SK-N-SH (cell line): ENCODE data around the gene CHRNB1.
"Not testable (repeated sequence)": the region's sequence is repeated elsewhere in the genome, so short reads cannot be mapped to it uniquely, and the experiment has no call there.

Experiments
- EP300 ChIP-seq, 2 experiments: IDR thresholded peaks; 2 replicates each; pipeline versions ENCODE4 v1.4.0 to v1.6.1; 2012; ENCODE audit warnings: borderline replicate concordance in 1 of 2, low read depth in 1 of 2, low read length in 1 of 2
- EZH2phosphoT487 ChIP-seq: fragments of 200-600 bp; sonication (generic); IDR thresholded peaks from 2 replicates; pipeline ENCODE4 v1.6.1; 2017; ENCODE audit warnings: low read depth, mixed run types, mild to moderate bottlenecking, antibody characterized with exemption, moderate library complexity, borderline replicate concordance
- NFIC ChIP-seq: IDR thresholded peaks from 2 replicates; pipeline ENCODE4 v1.4.0; 2012; ENCODE audit warnings: borderline replicate concordance
- NRF1 ChIP-seq: IDR thresholded peaks from 2 replicates; pipeline ENCODE4 v1.6.1; 2012; ENCODE audit warnings: low read depth, mild to moderate bottlenecking, low read length
- POLR2AphosphoS5 ChIP-seq: IDR thresholded peaks from 2 replicates; pipeline ENCODE4 v1.6.1; 2012; ENCODE audit warnings: low read depth, low read length
- SIN3A ChIP-seq: IDR thresholded peaks from 2 replicates; pipeline ENCODE4 v1.6.1; 2012; ENCODE audit warnings: low read depth, mild to moderate bottlenecking, low read length, moderate library complexity, borderline replicate concordance
- TF ChIP-seq, protein P1 (sequence below): IDR thresholded peaks from 2 replicates; pipeline ENCODE4 v1.4.0; 2012; ENCODE audit warnings: low read depth, borderline replicate concordance
- TF ChIP-seq, protein P2 (sequence below): IDR thresholded peaks from 2 replicates; pipeline ENCODE4 v1.6.1; 2012; ENCODE audit warnings: mild to moderate bottlenecking, low read depth, low read length, moderate library complexity
- TF ChIP-seq, protein P3 (sequence below): fragments of 200-600 bp; sonication (generic); IDR thresholded peaks from 2 replicates; pipeline ENCODE4 v1.6.1; 2017; ENCODE audit warnings: antibody characterized with exemption, mild to moderate bottlenecking, moderate library complexity
- TF ChIP-seq, protein P4 (sequence below): IDR thresholded peaks from 2 replicates; pipeline ENCODE4 v1.4.0; 2012; ENCODE audit warnings: low read depth

DNA sequence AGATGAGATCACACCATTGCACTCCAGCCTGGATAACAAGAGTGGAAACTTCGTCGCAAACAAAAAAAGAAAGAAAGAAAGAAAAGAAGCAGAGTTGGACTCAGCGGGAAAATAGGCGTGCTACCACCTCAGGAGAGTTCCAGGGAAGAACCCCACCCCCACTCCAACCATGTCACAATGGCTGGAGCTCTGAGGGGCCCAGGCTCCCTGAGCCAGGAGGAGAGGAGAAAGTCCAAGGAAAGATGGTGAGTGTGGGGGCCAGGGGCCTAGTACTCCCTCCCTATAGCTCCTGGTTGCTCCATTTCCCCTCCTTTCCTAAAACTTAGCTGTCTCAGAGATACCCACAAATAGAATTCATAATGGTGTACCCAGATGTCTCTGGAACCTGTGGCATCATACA is 36.4 kb downstream of the CHRNB1 start, which contains the start of gene SLC35G6:
- TF ChIP-seq, protein P1, sequence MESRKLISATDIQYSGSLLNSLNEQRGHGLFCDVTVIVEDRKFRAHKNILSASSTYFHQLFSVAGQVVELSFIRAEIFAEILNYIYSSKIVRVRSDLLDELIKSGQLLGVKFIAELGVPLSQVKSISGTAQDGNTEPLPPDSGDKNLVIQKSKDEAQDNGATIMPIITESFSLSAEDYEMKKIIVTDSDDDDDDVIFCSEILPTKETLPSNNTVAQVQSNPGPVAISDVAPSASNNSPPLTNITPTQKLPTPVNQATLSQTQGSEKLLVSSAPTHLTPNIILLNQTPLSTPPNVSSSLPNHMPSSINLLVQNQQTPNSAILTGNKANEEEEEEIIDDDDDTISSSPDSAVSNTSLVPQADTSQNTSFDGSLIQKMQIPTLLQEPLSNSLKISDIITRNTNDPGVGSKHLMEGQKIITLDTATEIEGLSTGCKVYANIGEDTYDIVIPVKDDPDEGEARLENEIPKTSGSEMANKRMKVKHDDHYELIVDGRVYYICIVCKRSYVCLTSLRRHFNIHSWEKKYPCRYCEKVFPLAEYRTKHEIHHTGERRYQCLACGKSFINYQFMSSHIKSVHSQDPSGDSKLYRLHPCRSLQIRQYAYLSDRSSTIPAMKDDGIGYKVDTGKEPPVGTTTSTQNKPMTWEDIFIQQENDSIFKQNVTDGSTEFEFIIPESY = not testable (repeated sequence)
- TF ChIP-seq POLR2AphosphoS5; SIN3A; NFIC; NRF1; EP300 (IDR thresholded peaks at IDR 0.05; ENCODE audit: borderline replicate concordance in 1 of 2, low read depth in 1 of 2, low read length in 1 of 2); EZH2phosphoT487: not testable (repeated sequence)
- TF ChIP-seq, protein P2, sequence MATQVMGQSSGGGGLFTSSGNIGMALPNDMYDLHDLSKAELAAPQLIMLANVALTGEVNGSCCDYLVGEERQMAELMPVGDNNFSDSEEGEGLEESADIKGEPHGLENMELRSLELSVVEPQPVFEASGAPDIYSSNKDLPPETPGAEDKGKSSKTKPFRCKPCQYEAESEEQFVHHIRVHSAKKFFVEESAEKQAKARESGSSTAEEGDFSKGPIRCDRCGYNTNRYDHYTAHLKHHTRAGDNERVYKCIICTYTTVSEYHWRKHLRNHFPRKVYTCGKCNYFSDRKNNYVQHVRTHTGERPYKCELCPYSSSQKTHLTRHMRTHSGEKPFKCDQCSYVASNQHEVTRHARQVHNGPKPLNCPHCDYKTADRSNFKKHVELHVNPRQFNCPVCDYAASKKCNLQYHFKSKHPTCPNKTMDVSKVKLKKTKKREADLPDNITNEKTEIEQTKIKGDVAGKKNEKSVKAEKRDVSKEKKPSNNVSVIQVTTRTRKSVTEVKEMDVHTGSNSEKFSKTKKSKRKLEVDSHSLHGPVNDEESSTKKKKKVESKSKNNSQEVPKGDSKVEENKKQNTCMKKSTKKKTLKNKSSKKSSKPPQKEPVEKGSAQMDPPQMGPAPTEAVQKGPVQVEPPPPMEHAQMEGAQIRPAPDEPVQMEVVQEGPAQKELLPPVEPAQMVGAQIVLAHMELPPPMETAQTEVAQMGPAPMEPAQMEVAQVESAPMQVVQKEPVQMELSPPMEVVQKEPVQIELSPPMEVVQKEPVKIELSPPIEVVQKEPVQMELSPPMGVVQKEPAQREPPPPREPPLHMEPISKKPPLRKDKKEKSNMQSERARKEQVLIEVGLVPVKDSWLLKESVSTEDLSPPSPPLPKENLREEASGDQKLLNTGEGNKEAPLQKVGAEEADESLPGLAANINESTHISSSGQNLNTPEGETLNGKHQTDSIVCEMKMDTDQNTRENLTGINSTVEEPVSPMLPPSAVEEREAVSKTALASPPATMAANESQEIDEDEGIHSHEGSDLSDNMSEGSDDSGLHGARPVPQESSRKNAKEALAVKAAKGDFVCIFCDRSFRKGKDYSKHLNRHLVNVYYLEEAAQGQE = not testable (repeated sequence)
- TF ChIP-seq, protein P3, sequence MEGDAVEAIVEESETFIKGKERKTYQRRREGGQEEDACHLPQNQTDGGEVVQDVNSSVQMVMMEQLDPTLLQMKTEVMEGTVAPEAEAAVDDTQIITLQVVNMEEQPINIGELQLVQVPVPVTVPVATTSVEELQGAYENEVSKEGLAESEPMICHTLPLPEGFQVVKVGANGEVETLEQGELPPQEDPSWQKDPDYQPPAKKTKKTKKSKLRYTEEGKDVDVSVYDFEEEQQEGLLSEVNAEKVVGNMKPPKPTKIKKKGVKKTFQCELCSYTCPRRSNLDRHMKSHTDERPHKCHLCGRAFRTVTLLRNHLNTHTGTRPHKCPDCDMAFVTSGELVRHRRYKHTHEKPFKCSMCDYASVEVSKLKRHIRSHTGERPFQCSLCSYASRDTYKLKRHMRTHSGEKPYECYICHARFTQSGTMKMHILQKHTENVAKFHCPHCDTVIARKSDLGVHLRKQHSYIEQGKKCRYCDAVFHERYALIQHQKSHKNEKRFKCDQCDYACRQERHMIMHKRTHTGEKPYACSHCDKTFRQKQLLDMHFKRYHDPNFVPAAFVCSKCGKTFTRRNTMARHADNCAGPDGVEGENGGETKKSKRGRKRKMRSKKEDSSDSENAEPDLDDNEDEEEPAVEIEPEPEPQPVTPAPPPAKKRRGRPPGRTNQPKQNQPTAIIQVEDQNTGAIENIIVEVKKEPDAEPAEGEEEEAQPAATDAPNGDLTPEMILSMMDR = not testable (repeated sequence)
- TF ChIP-seq, protein P4, sequence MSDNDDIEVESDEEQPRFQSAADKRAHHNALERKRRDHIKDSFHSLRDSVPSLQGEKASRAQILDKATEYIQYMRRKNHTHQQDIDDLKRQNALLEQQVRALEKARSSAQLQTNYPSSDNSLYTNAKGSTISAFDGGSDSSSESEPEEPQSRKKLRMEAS = not testable (repeated sequence)
